IMR-90 (cell line): Measurements from ENCODE around the gene SLC23A2. TPM values are rescaled to one million over a fixed set of nuclear protein-coding genes. Genes with fewer than 3 reads are reported as not detected.

ENCODE experiments used
- ATAC-seq: fragments of 200-7000 bp; cut with Tn5 transposase; 2 replicates; pipeline ENCODE4 v1.9.1; 2020; ENCODE audit warnings: low read depth, mild to moderate bottlenecking, moderate library complexity
- BruUV-seq: library from RNA; stranded (reverse); fragments of 400-500 nt; replicated peaks from 2 replicates; lab custom pipeline; 2021; lab: Mats Ljungman, UMichigan
- CTCF ChIA-PET: fragments of 300-600 bp; formaldehyde crosslinking; extraction: SDS; loops from one replicate; lab custom pipeline; 2021; ENCODE audit warnings: antibody characterized with exemption; lab: Yijun Ruan, JAX
- POLR2A ChIA-PET: fragments of 300-600 bp; sonication (Branson Sonifier 250); formaldehyde crosslinking; loops from one replicate; lab custom pipeline; 2022; ENCODE audit warnings: antibody characterized with exemption; ENCODE audit not compliant: unreplicated experiment; lab: Charles Lee
- DNase-seq: peaks from one replicate; pipeline ENCODE4 v3.0.0; 2013
- H2AFZ ChIP-seq: replicated peaks from 2 replicates; pipeline ENCODE3; 2013; ENCODE audit warnings: low read length, mild to moderate bottlenecking; ENCODE audit not compliant: poor library complexity
- H2AK5ac ChIP-seq: 2 replicates; pipeline ENCODE4 v1.6.1; 2013; ENCODE audit warnings: low read depth, low read length, inconsistent platforms
- H2AK9ac ChIP-seq: replicated peaks from 2 replicates; pipeline ENCODE3; 2013; ENCODE audit warnings: mild to moderate bottlenecking, low read depth, low read length, moderate library complexity; ENCODE audit not compliant: poor library complexity
- H2BK120ac ChIP-seq: 2 replicates; pipeline ENCODE4 v1.6.1; 2013; ENCODE audit warnings: low read depth, low read length, inconsistent platforms
- H2BK15ac ChIP-seq: 3 replicates; pipeline ENCODE4 v1.6.1; 2013; ENCODE audit warnings: low read depth, low read length, inconsistent platforms
- H2BK20ac ChIP-seq: 2 replicates; pipeline ENCODE4 v1.6.1; 2013; ENCODE audit warnings: low read depth, mild to moderate bottlenecking, inconsistent platforms, low read length, moderate library complexity
- H2BK5ac ChIP-seq: 2 replicates; pipeline ENCODE4 v1.6.1; 2013; ENCODE audit warnings: mild to moderate bottlenecking, low read depth, low read length, inconsistent platforms; ENCODE audit not compliant: poor library complexity, severe bottlenecking
- H3K14ac ChIP-seq: replicated peaks from 2 replicates; pipeline ENCODE4 v1.6.1; 2013; ENCODE audit warnings: low read depth, low read length, inconsistent platforms
- H3K18ac ChIP-seq: 2 replicates; pipeline ENCODE4 v1.6.1; 2013; ENCODE audit warnings: low read depth, low read length, control low read depth
- H3K23ac ChIP-seq: 2 replicates; pipeline ENCODE4 v1.6.1; 2013; ENCODE audit warnings: low read depth, low read length, inconsistent platforms
- H3K27ac ChIP-seq: 2 replicates; pipeline ENCODE4 v1.5.1; 2013; ENCODE audit warnings: mild to moderate bottlenecking, control low read depth, low read length; ENCODE audit not compliant: insufficient read depth
- H3K27me3 ChIP-seq: 2 replicates; pipeline ENCODE4 v1.6.1; 2013; ENCODE audit warnings: low read length; ENCODE audit not compliant: control insufficient read depth, insufficient read depth
- H3K36me3 ChIP-seq: 2 replicates; pipeline ENCODE4 v1.6.1; 2013; ENCODE audit warnings: low read length, mixed read lengths; ENCODE audit not compliant: control insufficient read depth, insufficient read depth
- H3K4ac ChIP-seq: 2 replicates; pipeline ENCODE4 v1.6.1; 2013; ENCODE audit warnings: low read depth, low read length, inconsistent platforms
- H3K4me1 ChIP-seq: 2 replicates; pipeline ENCODE4 v1.6.1; 2013; ENCODE audit warnings: low read length, mixed read lengths; ENCODE audit not compliant: control insufficient read depth, insufficient read depth
- H3K4me2 ChIP-seq: 2 replicates; pipeline ENCODE4 v1.6.1; 2013; ENCODE audit warnings: low read depth, mild to moderate bottlenecking, control low read depth, low read length, moderate library complexity
- H3K4me3 ChIP-seq: 2 replicates; pipeline ENCODE4 v1.5.1; 2013; ENCODE audit warnings: low read depth, mild to moderate bottlenecking, control low read depth, low read length, moderate library complexity; ENCODE audit not compliant: insufficient read depth
- H3K56ac ChIP-seq: 2 replicates; pipeline ENCODE4 v1.6.1; 2013; ENCODE audit warnings: low read length, inconsistent platforms; ENCODE audit not compliant: insufficient read depth; ENCODE audit errors: extremely low read depth
- H3K79me1 ChIP-seq, 2 experiments: 2 replicates each; pipeline ENCODE4 v1.6.1; 2013; ENCODE audit warnings: low read length in 2 of 2, inconsistent platforms in 1 of 2, low read depth in 1 of 2
- H3K9ac ChIP-seq: 2 replicates; pipeline ENCODE4 v1.6.1; 2013; ENCODE audit warnings: low read depth, low read length, control low read depth
- H3K9me1 ChIP-seq: 2 replicates; pipeline ENCODE4 v1.6.1; 2013; ENCODE audit warnings: low read length, inconsistent platforms; ENCODE audit not compliant: insufficient read depth
- H3K9me3 ChIP-seq: 2 replicates; pipeline ENCODE4 v1.6.1; 2013; ENCODE audit warnings: low read length; ENCODE audit not compliant: control insufficient read depth, insufficient read depth
- H4K20me1 ChIP-seq: 2 replicates; pipeline ENCODE4 v1.6.1; 2013; ENCODE audit warnings: low read length, inconsistent platforms; ENCODE audit not compliant: insufficient read depth
- H4K5ac ChIP-seq: 2 replicates; pipeline ENCODE4 v1.6.1; 2013; ENCODE audit warnings: mild to moderate bottlenecking, low read depth, low read length, control low read depth
- H4K8ac ChIP-seq, 2 experiments: 2 replicates each; pipeline ENCODE4 v1.6.1; 2013; ENCODE audit warnings: low read depth in 2 of 2, low read length in 2 of 2, control low read depth in 1 of 2, inconsistent platforms in 1 of 2
- H4K91ac ChIP-seq: 2 replicates; pipeline ENCODE4 v1.6.1; 2013; ENCODE audit warnings: low read depth, low read length, inconsistent platforms; ENCODE audit not compliant: insufficient read depth
- BHLHE40 ChIP-seq: fragments of 150-350 bp; IDR thresholded peaks from 2 replicates; pipeline ENCODE4 v1.6.1; 2016; ENCODE audit warnings: mild to moderate bottlenecking, low read depth, low read length
- CEBPB ChIP-seq: IDR thresholded peaks from 2 replicates; pipeline ENCODE4 v1.6.1; 2012; ENCODE audit warnings: low read depth, low read length, improper control_type of control experiment
- CHD1 ChIP-seq: IDR thresholded peaks from 2 replicates; pipeline ENCODE4 v1.6.1; 2012; ENCODE audit warnings: low read depth, low read length, improper control_type of control experiment
- CTCF ChIP-seq: conservative IDR thresholded peaks from 2 replicates; pipeline ENCODE4 v1.5.1; 2012; ENCODE audit warnings: mild to moderate bottlenecking, low read depth, low read length, improper control_type of control experiment
- ELK1 ChIP-seq: fragments of 150-350 bp; IDR thresholded peaks from 2 replicates; pipeline ENCODE4 v1.6.1; 2016; ENCODE audit warnings: low read depth, mild to moderate bottlenecking, low read length, moderate library complexity, borderline replicate concordance
- FOS ChIP-seq: fragments of 150-350 bp; IDR thresholded peaks from 2 replicates; pipeline ENCODE4 v1.6.1; 2016; ENCODE audit warnings: low read depth, low read length
- MAFK ChIP-seq: IDR thresholded peaks from 2 replicates; pipeline ENCODE4 v1.6.1; 2012; ENCODE audit warnings: low read depth, low read length, improper control_type of control experiment
- MAZ ChIP-seq: IDR thresholded peaks from 2 replicates; pipeline ENCODE4 v1.6.1; 2012; ENCODE audit warnings: low read depth, mild to moderate bottlenecking, low read length, improper control_type of control experiment, moderate library complexity, borderline replicate concordance
- MXI1 ChIP-seq: IDR thresholded peaks from 2 replicates; pipeline ENCODE4 v1.6.1; 2012; ENCODE audit warnings: low read depth, mild to moderate bottlenecking, low read length, moderate library complexity, borderline replicate concordance
- NFE2L2 ChIP-seq: fragments of 150-350 bp; IDR thresholded peaks from 2 replicates; pipeline ENCODE4 v1.6.1; 2016; ENCODE audit warnings: low read depth, mild to moderate bottlenecking, low read length
- POLR2A ChIP-seq: IDR thresholded peaks from 2 replicates; pipeline ENCODE4 v1.6.1; 2012; ENCODE audit warnings: mild to moderate bottlenecking, low read depth, low read length
- RAD21 ChIP-seq: IDR thresholded peaks from 2 replicates; pipeline ENCODE4 v1.6.1; 2012; ENCODE audit warnings: low read length, improper control_type of control experiment
- RCOR1 ChIP-seq: IDR thresholded peaks from 2 replicates; pipeline ENCODE4 v1.6.1; 2012; ENCODE audit warnings: mild to moderate bottlenecking, low read length, improper control_type of control experiment; ENCODE audit not compliant: insufficient replicate concordance
- RFX5 ChIP-seq: IDR thresholded peaks from 2 replicates; pipeline ENCODE4 v1.8.0; 2012; ENCODE audit warnings: low read depth, mild to moderate bottlenecking, low read length, moderate library complexity
- SMC3 ChIP-seq: fragments of 150-350 bp; IDR thresholded peaks from 2 replicates; pipeline ENCODE4 v1.6.1; 2016; ENCODE audit warnings: low read depth, mild to moderate bottlenecking, antibody characterized with exemption, low read length, moderate library complexity
- USF2 ChIP-seq: fragments of 150-350 bp; IDR thresholded peaks from 2 replicates; pipeline ENCODE4 v1.6.1; 2017; ENCODE audit warnings: mild to moderate bottlenecking, antibody characterized with exemption, low read length, low read depth
- WGBS, 2 experiments: methylation state at CpG; one replicate each; pipeline versions ENCODE4 v1.1.5 to v1.1.7; 2013; ENCODE audit warnings: missing lambda C conversion rate in 2 of 2; ENCODE audit not compliant: insufficient read length in 1 of 2; ENCODE audit errors: extremely low coverage in 2 of 2; 5-methylcytosine and 5-hydroxymethylcytosine counted together
- dilution Hi-C: fragments of 300-500 bp; cut with HindIII; formaldehyde crosslinking; loops from one replicate; pipeline ENCODE4 v1.14.3; 2018; ENCODE audit warnings: low sequenced_read_pairs; ENCODE audit not compliant: unreplicated experiment
- in situ Hi-C: fragments of 300-500 bp; cut with MboI; formaldehyde crosslinking; loops from 3 replicates; pipeline ENCODE4 v1.14.3; 2019; ENCODE audit warnings: low sequenced_read_pairs, inconsistent platforms, mixed read lengths
- intact Hi-C: fragments of 100-400 bp; cut with micrococcal nuclease; formaldehyde crosslinking; loops from 2 replicates; pipeline ENCODE4 v1.10.0; 2022
- polyA plus RNA-seq, 3 experiments: library from polyadenylated mRNA; depleted of rRNA; stranded (reverse); fragments of >200 nt; gene quantifications; 2 replicates each; pipeline ENCODE4 v1.2.3, GENCODE V29; 2012; ENCODE audit warnings: low replicate concordance in 1 of 3
- total RNA-seq: library from RNA; depleted of rRNA; stranded (reverse); fragments of >200 nt; gene quantifications from 2 replicates; pipeline ENCODE4 v1.2.3, GENCODE V29; 2012

Gene SLC23A2
- total and polyA plus RNA-seq, 2 of the 4 experiments (the other 2 are of a cell fraction) = 10.2 to 14.4 TPM

GRCh38 chr20:4864311-4864752, 137.0 kb downstream of the SLC23A2 start:
- ChIA-PET POLR2A (no interaction called here), CTCF (no interaction called here)
- no TSS peak for BruUV-seq
- Histone ChIP-seq H3K36me3 (peaks cover 37% of the 10 kb centered on the region), H2AK5ac (no peak overlapping the region), H3K79me1 (no peaks in the 10 kb centered on the region), H3K9me1 (peaks cover 12% of the 10 kb centered on the region), H3K27ac (no peak overlapping the region), H2BK20ac (no peak overlapping the region), H3K4ac (no peak overlapping the region), H3K56ac (no peak overlapping the region), H2AK9ac (no peak overlapping the region), H3K14ac (no peak overlapping the region), H3K23ac (no peak overlapping the region), H3K27me3 (no peaks in the 10 kb centered on the region), H3K9me3 (no peaks in the 10 kb centered on the region), H3K4me3 (no peak overlapping the region), H2AFZ (no peak overlapping the region), H3K4me2 (no peak overlapping the region), H4K20me1 (no peaks in the 10 kb centered on the region; the same call in 1 of the 2 replicates), H3K18ac (no peak overlapping the region), H4K5ac (no peak overlapping the region), H2BK15ac (no peak overlapping the region), H4K91ac (no peak overlapping the region), H3K9ac (no peak overlapping the region), H3K4me1 (peaks cover 3% of the 10 kb centered on the region; the same call in 1 of the 2 replicates), H2BK120ac (no peak overlapping the region), H2BK5ac (no peak overlapping the region), H4K8ac (no peak overlapping the region)
- intact Hi-C loops = no loop called here
- dilution Hi-C loops = no loop called here
- in situ Hi-C loops = no loop called here
- TF ChIP-seq FOS (no peak), ELK1 (no peak), SMC3 (no peak), BHLHE40 (no peak), MXI1 (no peak), NFE2L2 (no peak), CTCF (no peak), CHD1 (no peak), RFX5 (no peak), RAD21 (no peak), MAZ (no peak), USF2 (no peak), POLR2A (no peak), CEBPB (no peak), RCOR1 (no peak), MAFK (no peak)
- ATAC-seq (no peak), DNase-seq (peak; percentile 5)
- WGBS, 2 experiments = 100% methylated on average over 1 of the region's 4 CpGs; no CpG with 5 or more reads in 1 of the 2 experiments
